GM19238 (cell line): ENCODE measurements around the gene NOX3.
"Not testable (repeated sequence)": the region's sequence is repeated elsewhere in the genome, so short reads cannot be mapped to it uniquely, and the experiment has no call there.

Experiments used
- DNase-seq: peaks from one replicate; pipeline ENCODE4 v3.0.0; 2011; ENCODE audit warnings: low spot score; ENCODE audit not compliant: insufficient read length

Gene NOX3, protein sequence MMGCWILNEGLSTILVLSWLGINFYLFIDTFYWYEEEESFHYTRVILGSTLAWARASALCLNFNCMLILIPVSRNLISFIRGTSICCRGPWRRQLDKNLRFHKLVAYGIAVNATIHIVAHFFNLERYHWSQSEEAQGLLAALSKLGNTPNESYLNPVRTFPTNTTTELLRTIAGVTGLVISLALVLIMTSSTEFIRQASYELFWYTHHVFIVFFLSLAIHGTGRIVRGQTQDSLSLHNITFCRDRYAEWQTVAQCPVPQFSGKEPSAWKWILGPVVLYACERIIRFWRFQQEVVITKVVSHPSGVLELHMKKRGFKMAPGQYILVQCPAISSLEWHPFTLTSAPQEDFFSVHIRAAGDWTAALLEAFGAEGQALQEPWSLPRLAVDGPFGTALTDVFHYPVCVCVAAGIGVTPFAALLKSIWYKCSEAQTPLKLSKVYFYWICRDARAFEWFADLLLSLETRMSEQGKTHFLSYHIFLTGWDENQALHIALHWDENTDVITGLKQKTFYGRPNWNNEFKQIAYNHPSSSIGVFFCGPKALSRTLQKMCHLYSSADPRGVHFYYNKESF

DNA sequence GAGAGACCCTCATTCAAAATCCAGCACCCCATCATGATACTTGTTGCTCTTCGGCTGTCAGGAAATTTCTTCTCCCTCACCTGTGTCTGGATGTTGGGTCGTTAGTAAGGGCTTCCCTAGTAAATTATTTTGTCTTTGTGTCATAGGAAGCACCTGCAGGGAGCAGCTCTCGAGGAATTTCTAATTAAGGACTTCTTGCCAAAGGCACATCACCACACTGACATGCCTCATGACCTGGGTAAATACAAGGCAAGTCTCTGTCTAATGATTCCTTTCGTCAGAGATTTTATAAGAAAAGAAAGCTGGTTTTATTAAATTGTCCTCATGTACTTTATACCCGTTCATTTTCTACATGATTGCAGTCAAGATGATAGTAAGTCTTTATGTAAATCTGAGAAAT, at the start of gene NOX3:
TSS of gene NOX3 (minus strand) at position 74 of the 400 bp plus-strand sequence. CDS start at position 35, 39 bp downstream.
- no peak for DNase-seq

DNA sequence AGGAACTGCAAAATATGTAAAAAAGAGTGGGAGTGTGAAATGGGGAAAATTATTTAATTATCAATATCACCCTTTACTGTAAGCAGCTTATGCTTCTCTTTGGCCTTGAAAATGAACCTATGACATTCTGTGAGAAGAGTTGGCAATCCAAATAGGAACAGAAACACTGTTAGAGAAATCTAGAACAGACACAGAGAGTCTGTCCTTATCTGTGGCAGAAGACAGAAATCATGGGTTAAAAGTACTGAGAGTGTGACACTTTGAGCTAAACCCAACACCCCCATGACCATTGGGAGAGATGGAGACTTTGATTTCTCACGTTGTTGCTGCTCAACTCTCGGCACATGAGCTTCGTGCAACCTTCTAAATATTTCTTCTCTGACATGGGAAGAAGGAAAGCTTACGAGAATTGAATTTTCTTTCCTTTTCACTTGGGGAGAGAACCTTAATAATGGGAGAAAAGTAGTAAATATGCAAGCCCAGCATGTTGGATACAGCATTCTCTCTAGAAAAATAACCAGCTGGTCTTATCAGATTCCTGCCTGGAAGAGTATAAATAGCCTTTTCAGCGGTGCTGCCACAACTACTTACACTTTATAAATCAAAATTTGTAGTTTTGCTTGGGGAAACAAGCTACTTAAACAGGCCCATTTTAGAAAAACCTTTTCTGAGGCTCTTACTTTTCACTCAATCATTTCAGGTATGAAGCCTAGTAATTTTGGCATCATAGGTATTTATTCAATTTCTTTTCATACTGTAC, 49.4 kb upstream of the NOX3 start:
- no peak for DNase-seq

DNA sequence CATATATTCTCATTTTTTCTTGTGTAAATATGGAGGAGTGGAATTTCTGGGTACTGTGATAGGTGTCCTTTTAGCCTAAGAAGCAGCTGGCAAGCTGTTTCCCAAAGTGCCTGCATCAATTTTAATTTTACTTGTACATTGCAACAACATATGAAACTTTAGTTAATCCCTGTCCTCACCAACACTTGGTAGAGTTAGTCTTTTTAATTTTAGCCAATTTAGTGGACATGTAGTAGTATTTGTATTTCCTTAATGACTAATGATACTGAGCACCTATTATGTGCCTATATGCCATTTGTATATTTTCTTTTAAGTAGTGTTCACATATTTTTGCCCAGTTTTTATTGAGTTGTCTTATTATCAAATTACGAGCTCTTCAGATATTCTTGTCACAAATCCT, 46.8 kb upstream of the NOX3 start:
- DNase-seq: no peak

DNA sequence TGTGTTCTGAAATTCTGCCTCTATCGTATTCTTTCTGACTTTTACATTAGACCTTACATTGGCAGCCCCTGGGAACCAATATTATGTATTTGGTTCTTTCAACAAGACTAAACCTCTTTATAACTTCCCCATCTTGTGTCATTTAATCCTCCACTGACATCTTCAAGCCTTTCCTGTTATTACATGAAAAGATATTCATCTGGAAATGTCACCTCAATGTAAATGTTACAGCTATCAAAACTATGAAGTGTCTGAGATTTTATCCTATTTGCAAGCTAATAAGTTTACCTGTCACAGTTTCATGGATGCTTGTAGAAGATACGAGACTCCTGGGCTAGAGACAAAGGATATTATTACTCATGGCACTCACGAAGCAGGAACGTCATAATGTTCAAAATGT, 43.9 kb upstream of the NOX3 start:
- DNase-seq: no peak

DNA sequence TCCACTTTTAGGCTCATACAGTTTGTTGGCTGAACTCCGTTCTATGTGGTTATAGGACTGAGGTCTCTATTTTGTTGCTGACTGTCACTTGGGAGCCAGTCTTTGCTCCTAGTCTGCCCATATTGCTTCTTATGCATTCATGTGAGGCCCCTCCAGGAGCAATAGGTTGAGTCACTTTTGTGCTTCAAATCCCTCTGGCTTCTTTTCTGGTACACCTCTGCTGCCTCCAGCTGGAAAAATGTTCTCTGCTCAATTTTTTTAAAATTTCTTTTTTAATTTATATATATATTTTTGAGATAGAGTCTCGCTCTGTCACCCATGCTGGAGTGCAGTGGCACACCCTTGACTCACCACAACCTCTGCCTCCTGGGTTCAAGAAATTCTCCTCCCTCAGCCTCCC, 42.7 kb upstream of the NOX3 start:
- no peak for DNase-seq

DNA sequence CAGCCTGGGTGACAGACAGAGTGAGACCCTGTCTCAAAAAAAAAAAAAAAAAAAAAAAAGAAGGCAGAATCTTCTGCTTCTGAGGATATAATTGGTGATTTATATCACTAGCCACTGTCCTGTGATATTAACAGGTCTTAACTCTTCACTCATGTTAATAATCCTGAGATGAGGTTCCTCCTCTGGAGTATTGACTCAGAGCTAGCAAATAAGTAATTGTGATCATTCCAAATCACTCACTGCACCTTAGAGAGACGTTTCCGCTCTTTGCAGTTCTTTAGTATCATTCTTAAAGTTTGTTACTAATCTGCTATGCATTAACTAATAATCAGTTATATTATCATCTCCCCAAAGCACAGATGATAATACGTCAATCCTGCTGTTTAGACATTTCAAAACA, 41.6 kb upstream of the NOX3 start:
- no peak for DNase-seq

DNA sequence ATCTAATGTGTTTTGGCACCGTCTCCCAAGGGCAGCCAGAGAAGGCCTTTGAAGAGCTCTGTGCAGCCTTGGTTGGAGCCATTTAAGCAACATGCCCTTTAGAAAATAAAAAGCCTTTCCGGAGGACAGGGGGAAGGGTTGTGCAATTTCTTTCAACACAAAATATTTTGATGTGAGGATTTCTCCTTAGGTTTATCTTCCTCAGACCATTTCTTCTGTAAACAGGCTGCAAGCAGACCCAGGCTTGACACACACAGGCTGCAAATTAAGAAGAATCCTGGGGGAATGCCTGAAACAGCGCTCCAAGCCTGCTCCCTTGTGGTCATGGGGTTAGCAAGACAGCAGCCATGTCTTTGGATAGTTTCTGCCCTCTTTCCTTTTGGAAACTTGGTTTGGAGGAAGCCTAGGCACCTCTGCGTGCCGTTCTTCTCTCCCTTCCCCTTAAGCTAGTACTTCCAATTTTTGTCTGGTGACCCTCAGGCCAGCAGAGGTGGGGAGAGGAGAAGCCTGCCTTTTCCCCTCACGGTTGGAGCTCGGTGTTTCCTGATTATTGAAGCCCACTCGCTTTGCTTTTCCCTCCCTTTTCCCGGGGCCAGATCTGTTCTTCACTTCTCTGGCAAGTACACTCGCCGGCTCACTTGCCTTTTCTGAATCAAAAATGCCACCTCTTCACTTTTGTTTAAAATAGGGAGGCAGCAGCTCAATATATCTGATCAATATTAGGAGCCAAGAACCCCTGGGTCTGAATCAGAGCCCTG, 39.6 kb upstream of the NOX3 start:
- no peak for DNase-seq

DNA sequence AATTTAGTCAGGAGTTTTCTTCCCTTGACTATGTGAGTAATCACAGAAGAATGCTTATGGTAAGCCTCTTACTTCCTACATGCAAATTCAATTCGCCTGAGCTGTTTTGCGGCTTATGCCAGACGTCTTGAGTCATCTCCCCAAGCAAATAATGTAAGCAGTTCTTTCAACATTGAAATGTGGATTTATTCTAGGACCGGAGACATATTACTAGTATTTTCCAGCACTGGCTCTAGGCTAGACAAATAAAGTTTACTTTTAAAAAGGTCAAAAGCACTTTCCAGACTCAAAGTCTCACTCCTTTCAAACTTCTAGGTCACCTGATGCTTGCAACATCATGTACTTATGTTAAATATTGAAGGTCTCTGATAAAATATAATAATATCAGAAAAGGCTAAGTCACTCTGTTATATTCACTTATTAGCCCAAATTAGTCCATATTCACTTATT, 38.1 kb upstream of the NOX3 start:
- no peak for DNase-seq

DNA sequence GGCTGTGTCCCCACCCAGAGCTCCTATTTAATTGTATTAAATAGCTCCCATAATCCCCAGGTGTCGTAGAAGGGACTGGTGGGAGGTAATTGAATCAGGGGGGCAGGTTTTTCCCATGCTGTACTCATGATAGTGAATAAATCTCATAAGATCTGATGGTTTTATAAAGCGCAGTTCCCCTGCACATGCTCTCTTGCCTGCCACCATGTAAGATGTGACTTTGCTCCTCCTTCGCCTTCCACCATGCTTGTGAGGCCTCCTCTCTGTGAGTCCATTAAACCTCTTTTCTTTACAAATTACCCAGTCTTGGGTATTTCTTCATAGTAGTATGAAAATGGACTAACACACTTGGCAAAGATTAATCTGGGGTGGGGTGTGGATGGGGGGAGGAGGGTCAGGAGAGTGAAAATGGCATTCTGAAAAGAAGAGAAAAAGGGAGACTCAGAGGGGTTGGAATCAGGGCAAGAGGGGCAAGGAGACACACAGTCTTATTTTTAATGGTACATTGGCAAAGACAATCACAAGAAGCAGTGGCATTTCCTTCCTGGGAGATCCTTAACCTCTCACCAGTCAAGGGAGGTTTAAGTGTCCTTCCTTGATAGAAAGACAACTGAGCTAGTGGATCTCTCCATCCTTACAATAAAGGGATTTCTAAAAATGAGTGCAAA, 37.5 kb upstream of the NOX3 start:
- DNase-seq: no peak

DNA sequence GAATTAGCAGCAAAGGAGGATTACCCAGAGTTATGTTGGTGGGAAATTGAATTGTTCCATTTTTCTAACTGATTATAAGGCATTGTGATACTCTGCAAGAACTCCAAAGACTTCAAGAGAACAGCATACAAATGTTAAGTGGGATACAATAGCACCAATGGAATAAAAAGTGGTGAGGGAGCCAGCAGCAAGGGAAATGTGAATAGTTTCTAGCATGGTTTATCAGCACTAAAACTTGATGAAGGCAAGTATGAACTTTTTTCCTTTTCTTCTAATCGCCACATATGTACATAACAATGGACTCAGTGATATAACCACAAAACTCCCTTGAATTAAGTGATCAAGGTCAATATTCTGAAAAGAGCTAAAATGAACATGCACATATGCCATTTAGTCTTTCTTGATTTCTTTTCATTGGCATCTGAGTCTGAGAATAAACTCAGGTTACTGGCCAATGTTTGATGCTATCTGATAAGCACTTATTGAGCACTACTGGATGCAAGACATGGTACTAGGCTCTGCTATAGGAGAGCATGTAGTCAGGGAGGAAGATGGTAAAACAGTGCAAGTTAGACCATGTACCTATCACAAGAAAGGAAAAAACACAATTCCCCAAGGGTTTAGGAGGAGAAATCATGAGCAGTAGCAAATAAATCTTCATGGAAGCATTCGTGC, 36.6 kb upstream of the NOX3 start:
- DNase-seq: no peak

DNA sequence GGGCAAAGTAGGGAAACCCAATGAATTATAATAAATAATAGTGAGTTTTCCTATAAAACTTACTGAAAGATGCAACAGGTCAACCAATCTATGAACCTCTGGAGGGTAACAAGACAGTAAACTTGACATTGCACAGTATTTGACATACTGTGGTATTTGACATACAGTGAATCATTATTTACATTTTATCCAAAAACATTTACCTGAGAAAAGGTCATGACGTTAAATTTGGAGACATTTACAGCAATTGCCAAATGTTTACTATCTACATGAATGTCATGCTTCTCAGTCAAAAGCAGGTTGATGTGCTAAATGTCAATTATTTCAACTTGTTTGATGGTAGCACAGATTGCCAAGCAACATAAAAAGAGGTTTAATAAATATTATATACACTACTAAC, 35.8 kb upstream of the NOX3 start:
- no peak for DNase-seq

DNA sequence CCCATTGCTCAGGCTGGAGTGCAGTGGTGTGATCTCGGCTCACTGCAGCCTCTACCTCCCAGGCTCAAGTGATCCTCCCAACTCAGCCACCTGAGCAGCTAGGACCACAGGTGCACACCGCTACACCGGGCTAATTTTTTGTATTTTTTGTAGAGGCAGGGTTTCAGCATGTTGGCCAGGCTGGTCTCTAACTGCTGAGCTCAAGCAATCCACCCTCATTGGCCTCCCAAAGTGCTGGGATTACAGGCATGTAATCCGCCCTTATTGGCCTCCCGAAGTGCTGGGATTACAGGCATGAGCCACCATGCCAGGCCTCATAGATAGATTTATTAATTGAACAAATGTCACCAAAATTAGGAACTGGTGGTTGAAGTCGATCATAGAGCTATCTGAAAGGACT, 32.6 kb upstream of the NOX3 start:
- not testable (repeated sequence) for DNase-seq

DNA sequence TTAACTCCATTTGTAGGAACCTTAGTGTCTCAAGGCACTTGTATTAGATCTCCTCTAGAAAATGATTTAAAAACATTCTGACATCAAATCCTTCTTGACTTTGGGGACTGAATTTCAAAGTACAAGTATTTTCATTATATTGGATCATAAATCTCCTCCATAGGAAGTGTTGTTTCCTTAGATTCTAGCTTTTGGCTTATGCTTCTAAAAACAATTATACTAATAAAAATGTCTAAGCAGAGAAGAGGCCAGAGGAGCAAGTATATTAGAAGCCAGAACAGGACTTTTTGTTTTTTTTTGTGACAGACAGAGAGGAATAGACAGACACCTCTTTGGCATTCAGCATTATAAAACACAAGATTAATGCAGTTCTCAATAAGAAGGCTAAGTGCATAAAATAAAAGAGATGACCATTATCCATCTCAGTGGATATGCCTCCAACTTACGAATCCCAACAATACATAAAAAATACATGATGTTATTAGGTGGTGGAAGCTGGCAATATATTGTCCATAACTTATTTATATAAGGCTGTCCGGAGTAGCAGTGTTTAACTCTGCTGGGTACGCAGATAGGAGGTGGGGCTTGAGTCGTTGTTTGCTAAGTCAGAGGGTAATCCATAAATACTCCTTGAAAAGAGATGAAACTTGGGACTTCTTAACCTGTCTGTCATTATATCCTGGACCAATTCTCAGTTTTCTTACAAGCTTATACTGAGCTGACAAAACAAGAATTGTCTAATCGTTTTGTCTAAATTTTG, 31.9 kb upstream of the NOX3 start:
- no peak for DNase-seq

DNA sequence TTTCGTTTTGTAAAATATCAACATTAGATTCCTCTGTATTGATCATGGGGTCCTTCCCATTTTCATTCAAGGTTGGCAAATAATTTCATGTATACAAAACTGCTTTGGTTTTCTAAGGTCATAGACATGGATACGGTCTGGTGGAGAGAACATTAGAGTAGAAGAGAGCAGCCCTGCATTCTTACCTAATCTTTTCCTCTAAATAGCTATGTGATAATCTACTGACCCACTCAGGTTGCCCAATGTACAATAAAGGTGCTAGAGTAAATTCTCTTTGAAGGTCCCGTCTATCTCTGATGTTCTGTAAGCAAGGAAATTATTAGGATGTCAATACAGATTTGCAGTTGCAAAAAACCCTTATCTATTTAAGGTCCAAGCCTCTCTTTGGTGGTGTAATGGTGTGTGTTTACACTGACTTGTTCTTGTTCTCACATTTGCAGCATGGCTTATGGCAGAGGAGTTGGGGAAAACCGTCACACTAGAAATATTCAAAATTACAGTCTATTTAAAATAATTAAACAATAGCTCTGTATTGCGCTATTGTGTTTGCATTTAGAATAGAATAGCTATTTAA, 31.2 kb upstream of the NOX3 start:
- no peak for DNase-seq

DNA sequence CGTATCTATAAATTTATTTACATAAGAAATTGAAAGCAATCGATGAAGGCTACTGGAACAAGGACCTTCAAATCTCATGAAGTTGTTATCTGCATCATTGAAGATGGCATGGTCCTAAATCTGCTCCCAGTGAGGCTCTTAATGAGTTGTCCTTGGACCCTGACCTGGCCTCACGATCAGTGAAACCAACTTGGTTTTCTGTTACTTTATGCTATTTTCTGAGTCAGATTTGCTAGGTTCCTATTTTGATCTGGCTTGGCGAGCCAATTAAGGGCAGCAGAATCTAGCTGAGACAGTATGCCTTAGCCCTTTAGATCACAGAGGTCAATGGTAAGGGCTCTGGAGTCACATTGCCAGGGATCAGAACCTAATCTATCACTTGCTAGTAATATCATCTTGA, 30.1 kb upstream of the NOX3 start:
- DNase-seq: no peak

DNA sequence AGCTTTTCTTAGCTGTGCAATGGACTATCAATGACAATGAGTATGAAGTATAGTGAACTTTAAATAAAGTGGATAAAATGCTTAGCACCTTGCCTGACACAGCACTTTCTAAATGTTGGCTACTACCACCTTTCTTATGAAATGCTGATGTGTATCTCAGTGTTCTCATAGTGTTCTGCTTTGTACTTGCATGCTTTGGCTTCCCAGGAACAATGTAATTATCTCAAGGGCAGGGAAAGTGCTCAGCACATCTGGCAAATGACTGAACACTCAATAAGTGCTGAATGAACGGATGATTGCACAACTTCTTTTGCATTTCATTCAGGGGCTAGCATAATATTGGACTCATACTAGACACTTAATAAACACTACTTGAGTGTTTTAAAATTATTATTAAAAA, 28.2 kb upstream of the NOX3 start:
- DNase-seq: no peak

DNA sequence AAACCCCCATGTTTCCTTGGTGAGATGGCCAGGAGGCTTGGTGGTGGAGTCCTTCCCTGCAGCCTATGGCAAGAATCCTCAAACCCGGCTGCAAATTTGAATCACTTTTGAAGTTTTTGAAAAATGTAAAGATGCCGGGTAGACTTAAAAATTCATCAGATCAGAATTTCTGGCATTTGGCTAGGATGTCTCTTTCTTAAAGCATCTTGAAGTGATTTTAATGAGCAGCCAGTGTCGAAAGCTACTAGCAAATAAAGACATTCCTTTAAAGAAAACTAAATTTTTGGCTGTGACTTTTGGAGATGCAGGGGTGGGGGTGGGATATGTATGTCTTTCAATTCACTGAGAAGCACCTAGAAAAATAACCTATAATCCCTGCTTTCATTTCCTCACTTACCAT, 25.6 kb upstream of the NOX3 start:
- no peak for DNase-seq

DNA sequence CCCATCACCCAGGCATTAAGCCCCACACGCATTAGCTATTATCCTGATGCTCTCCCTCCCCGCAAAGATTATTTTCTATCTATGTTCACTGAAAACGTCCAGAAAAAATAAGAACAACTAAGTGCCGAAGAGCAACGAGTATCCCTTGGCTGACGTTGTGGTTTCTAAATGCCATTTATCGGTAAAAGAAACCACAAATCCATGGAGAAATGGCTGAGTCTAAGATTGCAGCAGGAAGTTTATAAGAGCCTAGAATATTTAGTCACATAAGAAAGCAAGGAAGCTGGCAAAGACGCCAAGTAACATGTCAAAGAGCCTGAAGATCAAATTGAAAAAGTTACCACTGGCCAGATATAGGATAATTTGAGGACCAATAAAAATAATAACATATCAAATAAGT, 18.1 kb upstream of the NOX3 start:
- no peak for DNase-seq

DNA sequence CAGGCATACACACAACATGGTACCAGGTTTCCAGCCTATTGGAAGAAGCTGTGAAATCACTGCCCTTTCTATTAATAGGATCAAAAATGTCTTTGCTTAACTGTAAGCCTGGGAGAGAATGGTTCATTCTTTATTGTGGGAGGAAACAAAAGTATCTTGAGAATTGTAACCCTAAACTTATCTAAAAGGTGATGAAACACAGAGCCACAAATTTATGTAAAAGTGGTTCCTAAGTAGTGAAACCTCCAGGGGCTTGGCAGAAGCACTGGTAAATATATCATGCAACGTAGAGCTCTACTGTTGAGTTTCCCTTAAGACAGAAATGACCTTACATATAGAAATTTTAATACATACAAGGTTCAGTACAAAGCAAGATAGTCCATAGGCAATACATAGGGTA, 17.2 kb upstream of the NOX3 start:
- no peak for DNase-seq
